Activated CD8-positive, alpha-beta memory T cell treated with anti-CD3 and anti-CD28 coated beads, Interleukin-2, amount 50 U/mL, for 24 hours (primary cell): ENCODE data around the gene OBI1.
A peak's percentile ranks its signal among the peaks of the same experiment; 100 is the strongest.

Experiments used
- DNase-seq: peaks from one replicate; pipeline ENCODE4 v3.0.0-alpha.2; 2020; ENCODE audit errors: extremely low read depth

Gene OBI1

GRCh38 chr13:78658630-78659449 is at the start of gene OBI1:
Gene OBI1 (minus strand): TSS chr13:78659155. CDS start chr13:78659120, 35 bp downstream.
- DNase-seq = peak; percentile 74

GRCh38 chr13:78701383-78701782 is 42.4 kb upstream of the OBI1 start:
- no peak for DNase-seq

GRCh38 chr13:78700121-78700910 is 41.4 kb upstream of the OBI1 start:
- no peak for DNase-seq

- no peak for DNase-seq
These were observed 30.1 kb upstream of the OBI1 start for GRCh38 chr13:78689011-78689410.

GRCh38 chr13:78686461-78686860 is 27.5 kb upstream of the OBI1 start:
- no peak for DNase-seq

GRCh38 chr13:78680576-78681350 is 21.8 kb upstream of the OBI1 start:
- DNase-seq = no peak

- no peak for DNase-seq
These were observed 21.2 kb upstream of the OBI1 start for GRCh38 chr13:78680115-78680561.

- no peak for DNase-seq
These were observed 20.4 kb upstream of the OBI1 start for GRCh38 chr13:78679329-78679728.

- DNase-seq = no peak
These were observed 16.2 kb upstream of the OBI1 start for GRCh38 chr13:78675112-78675511.

GRCh38 chr13:78674638-78675037 is 15.7 kb upstream of the OBI1 start:
- no peak for DNase-seq

GRCh38 chr13:78662467-78662866 is 3.5 kb upstream of the OBI1 start:
- DNase-seq = no peak

- no peak for DNase-seq
These were observed 1.5 kb upstream of the OBI1 start for GRCh38 chr13:78660495-78660857.

- no peak for DNase-seq
These were observed 958 bp upstream of the OBI1 start for GRCh38 chr13:78659732-78660494.

- DNase-seq = no peak
These were observed 435 bp upstream of the OBI1 start for GRCh38 chr13:78659450-78659730.

GRCh38 chr13:78657699-78658629 is 991 bp downstream of the OBI1 start:
- no peak for DNase-seq

GRCh38 chr13:78655906-78656305 is 3.0 kb downstream of the OBI1 start:
- no peak for DNase-seq

- DNase-seq = no peak
These were observed 3.9 kb downstream of the OBI1 start for GRCh38 chr13:78655007-78655406.

- no peak for DNase-seq
These were observed 6.3 kb downstream of the OBI1 start for GRCh38 chr13:78652651-78653050.

GRCh38 chr13:78650717-78651083 is 8.3 kb downstream of the OBI1 start:
- DNase-seq = no peak

- no peak for DNase-seq
These were observed 8.8 kb downstream of the OBI1 start for GRCh38 chr13:78649997-78650716.
